Astrocyte (in vitro differentiated cells and primary cell): ENCODE measurements around the gene CLMP. TPM values are rescaled to one million over a fixed set of nuclear protein-coding genes. Genes with fewer than 3 reads are reported as not detected.

Experiments used
- DNase-seq: peaks from one replicate; pipeline ENCODE4 v3.0.0-alpha.2; 2010; ENCODE audit warnings: low read depth
- FAIRE-seq: peaks from 2 replicates; lab custom pipeline; 2011; peaks lifted over from hg19 to GRCh38; lab: Jason Lieb, UNC
- H2AFZ ChIP-seq: 2 replicates; pipeline ENCODE4 v1.6.0; 2012; ENCODE audit warnings: low read depth, low read length, inconsistent platforms
- H3K27ac ChIP-seq: 2 replicates; pipeline ENCODE4 v1.5.1; 2011; ENCODE audit warnings: low read depth, low read length, inconsistent platforms
- H3K27me3 ChIP-seq: 2 replicates; pipeline ENCODE4 v1.6.0; 2011; ENCODE audit warnings: low read length, inconsistent platforms; ENCODE audit not compliant: insufficient read depth
- H3K36me3 ChIP-seq: 2 replicates; pipeline ENCODE4 v1.5.1; 2011; ENCODE audit warnings: low read length, inconsistent platforms; ENCODE audit not compliant: insufficient read depth
- H3K4me1 ChIP-seq: 2 replicates; pipeline ENCODE4 v1.5.1; 2011; ENCODE audit warnings: low read length, inconsistent platforms; ENCODE audit not compliant: insufficient read depth
- H3K4me2 ChIP-seq: 2 replicates; pipeline ENCODE4 v1.6.0; 2012; ENCODE audit warnings: low read length, inconsistent platforms
- H3K4me3 ChIP-seq: 2 replicates; pipeline ENCODE4 v1.5.1; 2011; ENCODE audit warnings: low read depth, mild to moderate bottlenecking, low read length, inconsistent platforms; ENCODE audit not compliant: insufficient read depth
- H3K79me2 ChIP-seq: 2 replicates; pipeline ENCODE4 v1.6.0; 2012; ENCODE audit warnings: mild to moderate bottlenecking, low read length, inconsistent platforms; ENCODE audit not compliant: insufficient read depth
- H3K9ac ChIP-seq: 2 replicates; pipeline ENCODE4 v1.6.0; 2012; ENCODE audit warnings: mild to moderate bottlenecking, low read length, inconsistent platforms
- H3K9me3 ChIP-seq: 2 replicates; pipeline ENCODE4 v1.5.1; 2012; ENCODE audit warnings: low read depth, mild to moderate bottlenecking, low read length, inconsistent platforms; ENCODE audit not compliant: insufficient read depth
- H4K20me1 ChIP-seq: 2 replicates; pipeline ENCODE4 v1.6.0; 2012; ENCODE audit warnings: low read length, inconsistent platforms; ENCODE audit not compliant: insufficient read depth
- H3K27ac Mint-ChIP-seq: one replicate; pipeline ENCODE4 v1.8.0; 2021; ENCODE audit warnings: mild to moderate bottlenecking, mixed read lengths; ENCODE audit not compliant: unreplicated experiment
- H3K27me3 Mint-ChIP-seq: one replicate; pipeline ENCODE4 v1.8.0; 2021; ENCODE audit warnings: low read depth, mixed read lengths; ENCODE audit not compliant: unreplicated experiment
- H3K36me3 Mint-ChIP-seq: one replicate; pipeline ENCODE4 v1.8.0; 2021; ENCODE audit warnings: low read depth, mixed read lengths; ENCODE audit not compliant: unreplicated experiment
- H3K4me1 Mint-ChIP-seq: one replicate; pipeline ENCODE4 v1.8.0; 2021; ENCODE audit warnings: low read depth, mixed read lengths; ENCODE audit not compliant: unreplicated experiment
- H3K4me3 Mint-ChIP-seq: one replicate; pipeline ENCODE4 v1.8.0; 2021; ENCODE audit warnings: mild to moderate bottlenecking, moderate library complexity, mixed read lengths; ENCODE audit not compliant: unreplicated experiment
- H3K9me3 Mint-ChIP-seq: one replicate; pipeline ENCODE4 v1.8.0; 2021; ENCODE audit warnings: mild to moderate bottlenecking, mixed read lengths; ENCODE audit not compliant: unreplicated experiment
- CTCF ChIP-seq: IDR thresholded peaks from 2 replicates; pipeline ENCODE4 v1.5.1; 2011; ENCODE audit warnings: low read depth, mild to moderate bottlenecking, inconsistent platforms, low read length, moderate library complexity; ENCODE audit not compliant: insufficient read depth
- EZH2 ChIP-seq: IDR thresholded peaks from 2 replicates; pipeline ENCODE4 v1.6.1; 2012; ENCODE audit warnings: mild to moderate bottlenecking, low read length, inconsistent platforms; ENCODE audit not compliant: insufficient read depth
- total RNA-seq: library from RNA; stranded (reverse); gene quantifications from 2 replicates; pipeline ENCODE4 v1.2.1, GENCODE V29; 2021

CLMP gene
- total RNA-seq, 1 donor from 2014 or later: 16.0 TPM

- TF ChIP-seq EZH2 (no peak), CTCF (no peak)
- Mint-ChIP-seq H3K4me3 (no peak overlapping the region), H3K27me3 (no peaks in the 10 kb centered on the region), H3K4me1 (peaks cover 13% of the 10 kb centered on the region), H3K36me3 (peaks cover 3% of the 10 kb centered on the region), H3K27ac (no peak overlapping the region), H3K9me3 (no peaks in the 10 kb centered on the region)
- Histone ChIP-seq H3K27me3 (no peaks in the 10 kb centered on the region), H3K4me2 (no peak overlapping the region), H3K9ac (no peak overlapping the region), H3K27ac (no peak overlapping the region), H3K4me1 (peaks cover 5% of the 10 kb centered on the region), H3K9me3 (no peaks in the 10 kb centered on the region), H3K4me3 (no peak overlapping the region), H4K20me1 (peaks cover 16% of the 10 kb centered on the region), H3K79me2 (peaks cover 10% of the 10 kb centered on the region), H2AFZ (no peak overlapping the region), H3K36me3 (peaks cover 5% of the 10 kb centered on the region)
- FAIRE-seq: no peak
- DNase-seq: no peak
These were observed 50.3 kb downstream of the CLMP start for GRCh38 chr11:123144707-123145106.

GRCh38 chr11:123143921-123144320, 51.1 kb downstream of the CLMP start:
- peaks cover 3% of the 10 kb centered on the region for H3K36me3 Mint-ChIP-seq
- no peak for TF ChIP-seq EZH2
- TF ChIP-seq CTCF: no peak
- FAIRE-seq: no peak
- H3K9ac ChIP-seq: no peak overlapping the region
- no peak for DNase-seq
- peaks cover 7% of the 10 kb centered on the region for H3K79me2 ChIP-seq
- H3K9me3 Mint-ChIP-seq: no peaks in the 10 kb centered on the region
- no peak overlapping the region for H2AFZ ChIP-seq
- peaks cover 5% of the 10 kb centered on the region for H3K4me1 ChIP-seq
- H3K27me3 Mint-ChIP-seq: no peaks in the 10 kb centered on the region
- H3K36me3 ChIP-seq: peaks cover 5% of the 10 kb centered on the region
- peaks cover 13% of the 10 kb centered on the region for H3K4me1 Mint-ChIP-seq
- H3K27ac Mint-ChIP-seq: no peak overlapping the region
- H3K4me3 ChIP-seq: no peak overlapping the region
- no peak overlapping the region for H3K4me2 ChIP-seq
- H3K27ac ChIP-seq: no peak overlapping the region
- no peaks in the 10 kb centered on the region for H3K27me3 ChIP-seq
- no peak overlapping the region for H3K4me3 Mint-ChIP-seq
- H3K9me3 ChIP-seq: no peaks in the 10 kb centered on the region
- peaks cover 15% of the 10 kb centered on the region for H4K20me1 ChIP-seq

GRCh38 chr11:123143476-123143875, 51.6 kb downstream of the CLMP start:
- no peak overlapping the region for H3K4me3 Mint-ChIP-seq
- Histone ChIP-seq H3K9ac (no peak overlapping the region), H3K9me3 (no peaks in the 10 kb centered on the region), H4K20me1 (peaks cover 12% of the 10 kb centered on the region), H3K4me2 (no peak overlapping the region), H3K4me3 (no peak overlapping the region), H2AFZ (no peak overlapping the region), H3K79me2 (peaks cover 7% of the 10 kb centered on the region), H3K4me1 (peaks cover 5% of the 10 kb centered on the region), H3K27ac (no peak overlapping the region), H3K36me3 (peaks cover 5% of the 10 kb centered on the region), H3K27me3 (no peaks in the 10 kb centered on the region)
- H3K27ac Mint-ChIP-seq: no peak overlapping the region
- peaks cover 3% of the 10 kb centered on the region for H3K36me3 Mint-ChIP-seq
- FAIRE-seq (no peak), DNase-seq (no peak)
- peaks cover 13% of the 10 kb centered on the region for H3K4me1 Mint-ChIP-seq
- H3K27me3 Mint-ChIP-seq: no peaks in the 10 kb centered on the region
- no peaks in the 10 kb centered on the region for H3K9me3 Mint-ChIP-seq
- TF ChIP-seq CTCF (no peak), EZH2 (no peak)
